OCI-LY3 (cell line): Measurements from ENCODE around the gene CMKLR1.

Experiments
- CTCF ChIP-seq: fragments of 200-600, 300-600 bp; sonication (generic); IDR thresholded peaks from 2 replicates; pipeline ENCODE4 v1.5.1; 2014; ENCODE audit warnings: antibody characterized with exemption, low read length, low read depth
- EZH2phosphoT487 ChIP-seq: fragments of 200-600 bp; shearing (Covaris generic); IDR thresholded peaks from 2 replicates; pipeline ENCODE4 v1.6.1; 2018; ENCODE audit warnings: antibody characterized with exemption, mixed run types, low read depth

GRCh38 chr12:108298761-108299275, 40.3 kb downstream of the CMKLR1 start:
- TF ChIP-seq CTCF (no peak), EZH2phosphoT487 (no peak)
